Measurements from ENCODE around the gene GNPTAB.

DNA sequence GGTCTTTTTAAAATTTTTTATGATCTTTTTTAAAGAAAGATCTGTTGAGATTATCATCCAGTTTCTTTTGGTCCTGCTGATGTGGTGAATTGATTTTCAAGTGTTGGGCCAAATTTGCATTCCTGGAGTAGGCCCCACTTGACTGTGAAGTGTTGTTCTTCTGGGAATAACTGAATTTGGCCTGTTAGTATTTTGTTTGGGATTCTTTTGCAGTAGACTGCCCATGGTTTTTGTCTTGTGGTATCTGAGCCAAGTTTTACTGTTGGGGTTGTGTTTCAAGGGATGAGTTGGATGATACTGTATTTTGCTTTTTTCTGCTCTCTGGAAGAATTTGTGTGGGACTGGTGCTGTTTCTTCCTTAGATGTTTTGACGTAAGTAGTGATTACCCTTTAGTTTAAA is 87.5 kb downstream of the GNPTAB start:
- TF ChIP-seq KDM4B (CRISPR knock-in tag; IDR thresholded peaks at IDR 0.05): no peak
- no peak for TF ChIP-seq PHF8 (CRISPR knock-in tag; IDR thresholded peaks at IDR 0.05)
- TF ChIP-seq TP53 (CRISPR knock-in tag; conservative IDR thresholded peaks at IDR 0.05): no peak
- TF ChIP-seq TCF12 (IDR thresholded peaks at IDR 0.05): no peak
- no peak for TF ChIP-seq TCF12 (CRISPR knock-in tag; IDR thresholded peaks at IDR 0.05)
- TF ChIP-seq GTF2F1 (IDR thresholded peaks at IDR 0.05; ENCODE audit: low read length): no peak
- TF ChIP-seq, protein P1, sequence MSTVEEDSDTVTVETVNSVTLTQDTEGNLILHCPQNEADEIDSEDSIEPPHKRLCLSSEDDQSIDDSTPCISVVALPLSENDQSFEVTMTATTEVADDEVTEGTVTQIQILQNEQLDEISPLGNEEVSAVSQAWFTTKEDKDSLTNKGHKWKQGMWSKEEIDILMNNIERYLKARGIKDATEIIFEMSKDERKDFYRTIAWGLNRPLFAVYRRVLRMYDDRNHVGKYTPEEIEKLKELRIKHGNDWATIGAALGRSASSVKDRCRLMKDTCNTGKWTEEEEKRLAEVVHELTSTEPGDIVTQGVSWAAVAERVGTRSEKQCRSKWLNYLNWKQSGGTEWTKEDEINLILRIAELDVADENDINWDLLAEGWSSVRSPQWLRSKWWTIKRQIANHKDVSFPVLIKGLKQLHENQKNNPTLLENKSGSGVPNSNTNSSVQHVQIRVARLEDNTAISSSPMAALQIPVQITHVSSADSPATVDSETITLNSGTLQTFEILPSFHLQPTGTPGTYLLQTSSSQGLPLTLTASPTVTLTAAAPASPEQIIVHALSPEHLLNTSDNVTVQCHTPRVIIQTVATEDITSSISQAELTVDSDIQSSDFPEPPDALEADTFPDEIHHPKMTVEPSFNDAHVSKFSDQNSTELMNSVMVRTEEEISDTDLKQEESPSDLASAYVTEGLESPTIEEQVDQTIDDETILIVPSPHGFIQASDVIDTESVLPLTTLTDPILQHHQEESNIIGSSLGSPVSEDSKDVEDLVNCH (CRISPR knock-in tag; IDR thresholded peaks at IDR 0.05): no peak
- TF ChIP-seq, protein P2, sequence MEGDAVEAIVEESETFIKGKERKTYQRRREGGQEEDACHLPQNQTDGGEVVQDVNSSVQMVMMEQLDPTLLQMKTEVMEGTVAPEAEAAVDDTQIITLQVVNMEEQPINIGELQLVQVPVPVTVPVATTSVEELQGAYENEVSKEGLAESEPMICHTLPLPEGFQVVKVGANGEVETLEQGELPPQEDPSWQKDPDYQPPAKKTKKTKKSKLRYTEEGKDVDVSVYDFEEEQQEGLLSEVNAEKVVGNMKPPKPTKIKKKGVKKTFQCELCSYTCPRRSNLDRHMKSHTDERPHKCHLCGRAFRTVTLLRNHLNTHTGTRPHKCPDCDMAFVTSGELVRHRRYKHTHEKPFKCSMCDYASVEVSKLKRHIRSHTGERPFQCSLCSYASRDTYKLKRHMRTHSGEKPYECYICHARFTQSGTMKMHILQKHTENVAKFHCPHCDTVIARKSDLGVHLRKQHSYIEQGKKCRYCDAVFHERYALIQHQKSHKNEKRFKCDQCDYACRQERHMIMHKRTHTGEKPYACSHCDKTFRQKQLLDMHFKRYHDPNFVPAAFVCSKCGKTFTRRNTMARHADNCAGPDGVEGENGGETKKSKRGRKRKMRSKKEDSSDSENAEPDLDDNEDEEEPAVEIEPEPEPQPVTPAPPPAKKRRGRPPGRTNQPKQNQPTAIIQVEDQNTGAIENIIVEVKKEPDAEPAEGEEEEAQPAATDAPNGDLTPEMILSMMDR (CRISPR knock-in tag; IDR thresholded peaks at IDR 0.05): no peak
